GM19324 (cell line): ENCODE results near the gene PPP1R7.

ENCODE experiments used
- ATAC-seq: cut with Tn5 transposase; IDR thresholded peaks from one replicate; pipeline ENCODE4 v1.9.1; 2021; ENCODE audit warnings: mild to moderate bottlenecking, moderate library complexity; ENCODE audit not compliant: unreplicated experiment, low FRiP score

PPP1R7 gene

DNA sequence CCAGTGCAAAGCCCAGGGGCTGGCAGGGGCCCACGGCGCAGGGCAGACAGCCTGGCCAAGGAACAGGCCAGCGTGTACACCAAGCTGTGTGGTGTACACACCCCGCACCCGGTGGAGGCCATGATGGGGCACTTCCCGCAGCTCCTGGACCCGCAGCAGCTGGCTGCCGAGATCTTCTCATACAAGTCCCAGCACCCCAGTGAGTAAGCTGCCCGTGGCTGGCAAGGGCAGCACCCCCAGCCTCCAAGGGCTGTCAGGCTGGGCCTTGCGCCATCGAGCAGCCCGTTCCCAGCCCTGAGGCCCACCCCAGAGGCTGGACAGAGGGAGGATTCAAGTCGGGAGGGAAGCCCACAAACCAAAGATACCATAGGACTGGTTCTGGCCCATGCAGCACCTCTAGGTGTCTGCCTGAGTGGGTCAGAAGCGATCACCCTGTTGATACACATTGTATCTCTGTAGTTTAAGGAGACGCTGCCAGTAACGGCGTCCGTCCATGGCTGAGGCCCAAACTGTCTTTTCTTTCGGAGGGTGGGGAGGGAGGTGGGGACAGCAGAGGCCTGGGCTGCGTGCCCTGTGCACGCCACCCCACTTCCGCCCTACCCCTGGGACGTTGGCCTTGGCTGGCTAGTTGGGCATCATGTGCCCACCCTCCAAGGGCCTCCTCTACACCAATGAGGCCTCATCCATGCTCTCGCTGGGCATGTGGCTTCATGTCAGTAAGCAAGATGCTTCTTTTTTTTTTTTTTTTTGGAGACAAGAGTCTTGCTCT lies 31.3 kb upstream of the PPP1R7 start:
- ATAC-seq: no peak

DNA sequence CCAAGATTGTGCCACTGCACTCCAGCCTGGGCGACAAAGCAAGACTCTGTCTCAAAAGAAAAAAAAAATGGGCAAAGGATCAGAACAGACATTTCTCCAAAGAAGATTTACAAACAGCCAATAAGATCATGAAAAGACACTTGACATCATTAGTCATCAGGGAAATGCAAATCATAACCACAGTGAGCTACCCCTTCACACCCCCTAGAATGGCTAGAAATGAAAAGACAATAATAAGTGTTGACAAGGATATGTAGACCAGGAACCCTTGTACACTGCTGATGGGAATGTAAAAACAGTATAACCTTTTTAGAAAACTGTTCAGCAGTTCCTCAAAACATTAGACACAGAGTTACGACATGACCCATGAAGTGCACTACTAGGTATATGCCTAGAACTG lies 29.8 kb upstream of the PPP1R7 start:
- no peak for ATAC-seq

- ATAC-seq: no peak
Observed at GRCh38 chr2:241121008-241121407, 29.3 kb upstream of the PPP1R7 start.

DNA sequence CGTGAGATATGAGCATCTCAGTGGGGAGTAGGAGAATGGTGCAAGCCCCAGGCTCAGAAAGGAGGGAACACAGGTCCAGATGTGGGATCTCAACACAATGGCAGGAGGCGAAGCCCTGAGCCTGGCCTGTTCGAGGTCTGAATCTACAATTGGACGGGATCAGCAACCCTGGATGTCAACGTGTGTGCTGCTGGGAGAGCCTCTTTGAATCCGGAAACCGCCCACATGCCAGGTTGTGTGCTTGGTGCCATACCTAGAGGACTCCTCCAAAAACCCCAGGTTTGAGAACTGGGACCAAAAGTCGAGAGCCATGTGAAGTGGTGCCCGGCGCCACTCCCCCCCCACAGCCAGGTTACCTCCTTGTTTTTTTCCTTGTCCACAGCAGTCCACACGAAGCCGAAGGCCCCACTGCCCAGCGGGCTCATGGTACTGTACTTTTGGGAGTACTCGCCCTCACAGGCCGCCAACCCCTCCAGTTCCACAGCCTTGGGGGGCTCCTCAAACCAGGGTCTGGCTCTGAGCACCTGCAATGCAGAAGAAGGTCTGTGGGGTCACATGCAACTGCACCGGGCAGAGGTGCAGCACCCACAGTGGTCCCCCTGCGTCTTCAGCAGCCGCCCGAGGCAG lies 27.8 kb upstream of the PPP1R7 start:
- ATAC-seq: no peak

DNA sequence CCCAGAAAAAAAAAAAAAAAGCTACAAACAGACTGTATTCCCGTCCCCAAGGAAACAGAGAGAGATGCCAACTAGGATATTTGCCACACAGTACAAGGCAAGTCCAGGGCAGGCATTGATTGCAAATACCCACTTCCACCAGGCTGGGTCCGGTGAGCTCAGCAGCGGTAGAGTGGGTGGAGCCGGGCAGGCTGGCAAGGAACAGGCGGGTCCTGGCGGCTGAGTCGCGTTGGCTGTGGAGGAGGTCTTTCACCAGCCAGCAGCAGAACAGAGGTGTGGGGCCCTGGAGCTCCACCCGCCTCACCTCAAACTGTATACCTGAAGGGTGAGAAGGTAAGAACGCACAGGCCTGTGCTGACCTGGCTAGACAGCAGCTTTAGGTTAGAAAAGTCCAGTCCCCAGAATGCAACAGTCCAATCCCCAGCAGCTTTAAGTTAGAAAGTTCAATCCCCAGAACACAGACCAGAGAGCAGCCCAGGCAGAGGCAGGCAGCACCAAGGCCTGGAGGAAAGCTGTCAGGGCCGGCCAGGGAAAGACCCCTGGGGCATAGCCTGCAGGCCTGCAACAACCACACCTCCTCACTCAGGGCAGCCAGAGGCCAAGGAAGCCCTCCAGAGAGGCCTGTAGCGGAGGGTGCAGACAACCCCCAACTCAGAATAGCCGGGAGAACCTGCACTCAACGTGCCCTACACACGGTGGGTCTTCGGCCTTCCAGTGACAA lies 26.3 kb upstream of the PPP1R7 start:
- no peak for ATAC-seq

- no peak for ATAC-seq
Observed at GRCh38 chr2:241125626-241126025, 24.6 kb upstream of the PPP1R7 start.

DNA sequence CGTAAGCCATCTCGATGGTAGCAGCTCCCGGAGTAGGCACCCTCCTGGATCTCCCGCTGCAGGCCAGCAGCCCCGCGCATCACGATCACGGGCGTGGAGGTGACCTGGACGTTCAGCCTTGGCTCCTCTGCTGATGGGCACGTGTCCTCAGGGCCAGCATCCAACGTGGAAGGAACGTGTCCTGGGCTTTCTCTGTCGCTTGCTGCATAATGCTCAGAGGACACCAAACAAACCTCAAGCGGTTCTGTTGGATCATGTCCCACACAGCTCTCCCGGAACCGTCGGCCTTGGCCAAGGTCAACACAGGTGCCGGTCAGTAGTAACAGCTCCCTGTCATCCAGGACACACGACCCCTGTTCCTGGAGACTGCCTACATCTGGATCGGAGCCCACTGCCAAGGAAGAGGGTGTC lies 24.1 kb upstream of the PPP1R7 start:
- ATAC-seq: no peak

- no peak for ATAC-seq
Observed at GRCh38 chr2:241126771-241127202, 23.5 kb upstream of the PPP1R7 start.

- no peak for ATAC-seq
Observed at GRCh38 chr2:241128266-241128665, 22.0 kb upstream of the PPP1R7 start.

GRCh38 chr2:241129086-241129871 lies 21.0 kb upstream of the PPP1R7 start:
- no peak for ATAC-seq

GRCh38 chr2:241130316-241130715 lies 20.0 kb upstream of the PPP1R7 start:
- ATAC-seq: no peak

DNA sequence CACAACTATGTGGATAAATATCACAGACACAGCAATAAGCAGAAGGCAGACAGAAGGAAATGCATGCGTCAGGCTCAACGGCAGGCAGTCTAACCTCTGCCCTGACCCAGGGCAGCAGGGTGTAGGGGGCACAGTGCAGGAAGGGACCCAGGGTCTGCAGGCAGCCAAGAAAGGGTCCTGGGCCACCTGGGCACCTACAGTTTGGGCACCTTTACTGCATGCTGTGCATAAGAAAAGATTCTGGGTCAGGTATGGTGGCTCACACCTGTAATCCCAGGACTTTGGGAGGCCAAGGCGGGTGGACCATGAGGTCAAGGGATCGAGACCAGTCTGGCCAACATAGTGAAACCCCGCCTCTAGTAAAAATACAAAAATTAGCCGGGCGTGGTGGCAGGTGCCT lies 18.7 kb upstream of the PPP1R7 start:
- no peak for ATAC-seq

DNA sequence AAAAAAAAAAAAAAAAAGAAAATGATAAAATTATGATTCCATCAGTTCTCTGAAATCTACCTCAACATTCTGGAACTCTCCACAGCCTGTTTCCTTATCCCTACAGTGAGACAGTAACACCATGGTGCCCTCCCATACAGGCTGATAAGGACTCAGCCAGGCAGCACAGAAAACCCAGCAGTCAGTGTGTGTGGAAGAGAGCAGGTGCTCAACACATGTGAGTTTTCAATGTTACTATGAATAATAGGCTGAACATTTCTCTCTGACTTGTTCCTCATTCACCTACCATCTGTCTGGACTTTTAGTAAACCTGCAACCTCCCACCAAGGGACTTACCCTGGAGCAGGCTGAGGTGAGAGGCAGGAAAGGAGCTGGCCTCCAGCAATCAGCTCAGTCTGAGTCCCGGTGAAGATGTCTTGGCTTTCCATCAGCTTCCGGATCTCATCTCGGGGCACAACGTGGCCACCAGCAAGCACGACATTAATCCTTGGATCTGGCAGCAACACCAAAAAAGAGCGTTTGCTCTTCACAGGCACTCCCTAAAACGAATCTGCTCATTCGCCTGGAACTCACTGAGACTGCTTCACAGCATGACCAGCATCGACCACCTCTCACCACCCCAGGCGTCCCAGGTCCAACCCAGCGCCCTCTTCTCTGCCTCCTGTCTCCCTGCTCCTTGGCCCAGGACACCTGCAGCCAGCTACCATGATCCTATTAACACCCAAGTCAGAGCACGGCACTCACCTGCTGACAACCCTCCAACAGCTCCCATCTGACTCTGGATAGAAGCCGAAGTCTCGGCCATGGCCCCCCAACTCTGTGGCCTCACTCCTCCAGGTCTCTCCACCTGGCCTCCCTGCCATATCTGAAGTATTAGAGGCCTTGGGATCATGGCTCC lies 17.5 kb upstream of the PPP1R7 start:
- ATAC-seq: no peak

DNA sequence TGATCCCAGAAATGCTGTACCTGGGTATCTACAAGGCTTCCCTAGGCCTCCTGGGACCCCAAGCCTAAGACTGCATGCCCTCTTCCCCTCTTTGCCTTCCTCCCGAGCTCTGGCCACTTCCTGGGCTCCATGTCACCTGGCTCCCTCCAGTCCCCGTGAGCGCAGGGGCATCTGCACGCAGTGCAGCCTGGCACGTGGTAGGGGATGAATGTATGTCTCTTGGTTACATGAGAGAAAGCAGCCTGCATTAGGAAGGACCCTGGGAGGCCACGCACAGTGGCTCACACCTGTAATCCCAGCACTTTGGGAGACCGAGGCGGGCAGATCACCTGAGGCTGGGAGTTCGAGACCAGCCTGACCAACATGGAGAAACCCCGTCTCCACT lies 16.8 kb upstream of the PPP1R7 start:
- no peak for ATAC-seq

GRCh38 chr2:241134711-241135110 lies 15.6 kb upstream of the PPP1R7 start:
- ATAC-seq: no peak

GRCh38 chr2:241135737-241136136 lies 14.5 kb upstream of the PPP1R7 start:
- ATAC-seq: no peak

DNA sequence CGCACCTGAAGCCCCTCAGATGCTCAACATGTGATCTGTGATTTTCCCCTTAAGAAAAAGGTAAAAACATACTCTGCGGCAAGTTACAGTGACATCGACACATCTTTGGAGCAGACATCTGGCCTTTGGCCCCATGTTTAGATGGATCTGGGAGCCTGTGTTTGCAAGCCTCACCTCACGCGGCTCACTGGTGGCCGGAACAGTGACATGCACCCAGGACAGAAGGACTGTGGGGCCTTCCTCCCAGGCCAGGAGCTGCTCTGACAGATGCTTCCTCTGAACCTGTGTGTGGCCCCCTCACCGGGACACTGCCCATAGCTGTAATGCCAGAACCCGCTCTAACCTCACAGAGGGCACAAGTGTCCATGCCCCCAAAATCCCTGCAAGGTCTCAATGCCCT lies 14.1 kb upstream of the PPP1R7 start:
- ATAC-seq: no peak

GRCh38 chr2:241136661-241137260 lies 13.5 kb upstream of the PPP1R7 start:
- ATAC-seq: no peak
